ENCODE measurements around the gene CRYBB1.

Gene CRYBB1

DNA sequence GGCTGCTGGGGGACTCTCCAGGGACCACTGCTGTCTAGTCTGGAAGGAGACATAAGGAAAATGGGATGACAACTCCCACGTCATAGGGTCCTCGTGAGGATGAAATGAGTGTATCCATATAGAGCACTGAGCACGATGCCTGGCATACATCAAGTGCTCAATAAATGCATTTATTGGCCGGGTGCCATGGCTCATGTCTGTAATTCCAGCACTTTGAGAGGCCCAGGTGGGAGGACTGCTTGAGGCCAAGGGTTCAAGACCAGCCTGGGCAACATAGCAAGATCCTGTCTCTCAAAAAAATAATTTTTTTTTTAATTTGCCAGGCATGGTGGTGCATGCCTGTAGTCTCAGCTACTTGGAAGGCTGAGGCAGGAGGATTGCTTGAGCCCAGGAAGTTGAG lies 15.7 kb downstream of the CRYBB1 start:
- DNase-seq = no peak

DNA sequence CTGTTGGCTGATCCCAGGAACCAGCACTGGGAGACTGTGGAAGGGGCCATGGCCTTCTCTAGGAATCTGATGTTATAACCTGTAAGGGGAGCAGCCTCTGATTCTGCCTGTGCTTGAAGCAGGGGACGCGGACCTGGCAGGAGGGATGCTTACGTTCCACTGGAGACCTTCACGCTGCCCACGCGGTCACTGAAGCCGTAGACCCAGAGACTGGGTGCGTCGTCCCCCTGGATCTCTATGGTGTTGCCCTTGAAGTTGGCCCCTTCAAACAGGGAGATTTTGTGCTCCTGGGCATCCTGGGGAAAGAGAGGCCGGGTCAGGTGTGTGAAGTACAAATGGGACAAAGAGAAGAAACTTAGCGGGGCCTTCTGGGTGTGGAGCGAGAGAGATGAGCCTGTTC lies 16.1 kb downstream of the CRYBB1 start:
- DNase-seq = no peak

DNA sequence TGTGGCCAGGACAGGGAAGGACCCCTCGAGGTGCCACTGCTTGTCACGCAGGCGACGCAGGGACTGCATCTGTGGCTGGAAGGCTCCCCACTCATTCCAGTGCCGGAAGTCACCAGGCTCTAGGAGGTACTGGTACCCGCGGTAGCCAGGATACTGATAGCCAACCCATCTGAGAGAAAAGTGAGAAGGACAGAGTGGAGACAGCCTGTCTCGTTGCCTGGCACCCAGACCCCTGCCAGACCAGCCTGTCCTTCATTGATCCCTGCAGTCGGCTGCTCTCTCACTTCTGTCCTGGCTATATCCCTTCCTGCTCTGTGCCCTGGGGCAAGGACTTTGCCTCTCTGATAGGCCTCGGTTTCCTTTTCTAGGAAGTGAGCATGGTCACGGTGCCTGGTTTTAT lies 18.3 kb downstream of the CRYBB1 start:
- DNase-seq = no peak

DNA sequence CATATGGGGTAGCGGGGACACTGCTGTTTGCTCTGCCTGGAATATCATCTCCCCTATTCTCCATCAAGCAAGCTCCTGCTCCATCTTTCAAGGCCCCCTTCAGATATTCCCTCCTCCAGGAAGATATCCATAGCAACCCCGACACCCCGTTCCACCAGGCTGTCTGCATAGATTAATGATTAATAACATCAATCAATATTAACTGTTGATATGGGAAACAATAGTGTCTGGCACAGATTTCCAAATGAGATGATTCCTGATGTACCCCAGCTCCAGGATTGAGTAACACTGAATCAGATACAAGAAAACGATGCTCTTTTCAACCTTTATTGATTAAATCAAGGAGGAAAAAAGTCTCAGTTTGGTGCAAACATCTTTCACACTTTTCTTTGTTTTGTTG lies 20.3 kb downstream of the CRYBB1 start:
- no peak for DNase-seq

DNA sequence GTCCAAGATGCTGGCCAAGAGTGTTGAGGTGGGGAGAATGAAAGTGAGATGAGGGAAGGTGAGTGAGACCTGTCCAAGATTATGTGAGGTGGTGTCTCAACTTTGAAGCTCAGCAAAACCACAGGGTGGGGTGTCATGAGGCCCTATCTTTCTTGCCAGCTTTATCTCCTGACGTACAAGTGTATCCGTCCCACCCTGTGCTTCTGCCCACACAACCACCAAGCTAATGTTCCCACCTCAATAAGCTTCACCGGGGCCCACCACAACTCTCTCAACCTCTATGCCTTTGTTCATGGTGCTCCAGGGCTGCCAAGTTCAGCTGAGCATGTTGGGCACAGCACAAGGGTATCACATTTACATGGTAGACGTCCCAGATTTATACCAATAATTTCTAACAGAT lies 20.8 kb downstream of the CRYBB1 start:
- DNase-seq = peak; percentile 45

DNA sequence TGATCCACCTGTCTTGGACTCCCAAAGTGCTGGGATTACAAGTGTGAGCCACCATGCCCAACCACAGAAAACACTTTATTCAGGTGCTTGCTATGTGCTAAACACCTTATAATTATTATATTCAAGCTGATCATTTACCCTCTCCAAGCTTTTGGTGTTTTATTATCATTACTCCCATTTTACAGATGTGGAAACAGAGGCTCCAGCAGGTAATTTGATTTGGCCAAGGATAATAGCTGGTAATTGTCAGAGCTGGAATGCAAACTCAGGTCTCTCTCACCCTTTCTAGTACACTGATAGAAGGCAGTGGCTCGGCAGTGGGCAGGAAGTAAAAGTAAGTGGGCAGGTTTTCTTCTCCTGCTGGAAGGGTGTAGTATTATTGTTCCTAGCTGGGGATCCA lies 24.1 kb downstream of the CRYBB1 start:
- no peak for DNase-seq

DNA sequence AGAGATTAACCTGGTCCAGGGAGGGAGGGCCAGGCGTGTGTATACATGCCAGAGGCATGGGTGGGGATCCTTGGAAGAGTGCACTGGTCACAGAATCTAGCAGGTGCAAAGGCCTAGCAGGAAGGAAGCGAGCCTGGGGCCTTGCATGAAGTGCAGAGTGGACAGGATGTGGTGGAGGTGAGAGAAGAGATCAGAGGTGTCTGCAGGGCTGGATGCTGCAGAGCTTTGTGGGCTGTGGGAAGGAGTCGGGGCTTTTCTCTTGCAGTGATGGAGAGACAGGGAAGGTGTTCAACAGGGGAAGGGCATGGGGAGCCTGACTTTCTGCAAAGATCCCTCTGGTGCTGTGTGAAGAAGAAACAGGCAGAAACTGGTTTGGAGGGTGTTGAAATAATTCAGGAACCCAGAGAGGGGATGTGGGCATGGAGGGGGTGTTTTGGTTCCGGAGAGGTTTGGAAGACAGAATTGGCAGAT lies 25.4 kb downstream of the CRYBB1 start:
- peak; percentile 68 for DNase-seq

DNA sequence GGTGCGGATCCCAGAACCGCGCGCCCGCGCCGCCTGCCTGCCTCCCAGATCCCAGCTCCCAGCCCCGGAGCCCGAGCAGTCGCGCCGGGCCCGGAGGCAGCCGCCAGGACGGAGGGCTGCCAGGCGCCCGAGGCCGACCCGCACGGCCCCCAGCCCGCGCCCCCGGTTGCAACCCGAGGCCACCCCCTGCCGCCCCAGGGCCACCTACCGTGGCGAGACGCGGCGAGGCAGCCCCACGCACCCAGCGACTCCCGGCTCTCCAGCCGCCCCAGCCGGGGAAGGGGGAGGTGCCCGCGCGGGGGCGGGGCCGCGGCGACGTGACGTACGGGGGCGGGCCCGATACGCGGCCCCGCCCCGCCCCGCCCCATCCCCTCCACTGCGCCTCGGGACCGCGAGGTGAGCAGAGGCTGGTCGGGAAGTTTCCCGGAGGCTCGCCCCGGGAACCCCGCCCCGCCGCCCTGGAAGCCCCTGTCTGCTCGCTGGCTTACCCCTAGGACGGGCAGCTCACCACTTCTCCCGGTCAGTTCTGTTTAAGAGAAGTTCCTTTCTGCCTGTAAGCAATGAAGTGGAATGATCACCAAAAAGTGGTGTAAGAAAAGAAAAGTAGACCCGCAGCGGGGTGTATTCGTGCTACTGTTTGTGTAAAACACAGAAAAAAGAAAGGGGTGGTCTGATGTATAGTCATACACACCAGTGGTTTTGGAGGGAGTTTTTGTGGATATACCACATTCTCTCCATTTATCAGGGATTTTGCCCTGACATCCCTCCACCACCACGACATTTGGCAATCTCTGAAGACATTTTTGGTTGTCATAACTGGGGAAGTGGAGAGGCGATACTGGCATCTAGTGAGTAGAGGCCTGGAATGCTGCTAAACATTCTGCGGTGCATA lies 27.7 kb downstream of the CRYBB1 start, which contains the start of gene TPST2:
TSS of gene TPST2 (minus strand) at position 288 of the 892 bp plus-strand sequence. CDS start 48,502 bp downstream, outside the sequence.
- DNase-seq = peak; percentile 74

DNA sequence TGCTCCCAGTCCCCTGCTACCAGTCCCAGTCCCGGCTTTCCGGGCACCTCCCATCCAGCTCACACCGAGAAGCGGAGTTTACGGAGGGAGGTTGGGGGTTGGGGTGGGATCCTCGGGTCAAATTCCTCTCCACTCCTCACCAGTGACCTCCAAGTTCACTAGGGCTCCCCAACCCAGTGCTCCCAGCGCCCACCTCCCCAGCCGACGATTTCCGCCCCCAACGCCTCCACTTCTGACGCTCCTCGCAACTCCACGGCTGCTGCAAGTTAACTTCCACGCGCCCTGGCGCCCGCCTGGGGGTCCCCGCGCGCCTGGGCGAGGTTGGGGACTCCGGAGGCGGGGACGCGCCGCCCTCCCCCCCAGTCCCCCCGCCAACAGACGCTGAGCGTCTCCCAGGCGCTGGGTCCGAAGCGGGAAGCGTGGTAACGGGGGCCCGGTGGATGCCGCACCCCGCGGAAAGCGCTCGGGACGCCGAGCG lies 28.4 kb downstream of the CRYBB1 start:
- peak; percentile 25 for DNase-seq

DNA sequence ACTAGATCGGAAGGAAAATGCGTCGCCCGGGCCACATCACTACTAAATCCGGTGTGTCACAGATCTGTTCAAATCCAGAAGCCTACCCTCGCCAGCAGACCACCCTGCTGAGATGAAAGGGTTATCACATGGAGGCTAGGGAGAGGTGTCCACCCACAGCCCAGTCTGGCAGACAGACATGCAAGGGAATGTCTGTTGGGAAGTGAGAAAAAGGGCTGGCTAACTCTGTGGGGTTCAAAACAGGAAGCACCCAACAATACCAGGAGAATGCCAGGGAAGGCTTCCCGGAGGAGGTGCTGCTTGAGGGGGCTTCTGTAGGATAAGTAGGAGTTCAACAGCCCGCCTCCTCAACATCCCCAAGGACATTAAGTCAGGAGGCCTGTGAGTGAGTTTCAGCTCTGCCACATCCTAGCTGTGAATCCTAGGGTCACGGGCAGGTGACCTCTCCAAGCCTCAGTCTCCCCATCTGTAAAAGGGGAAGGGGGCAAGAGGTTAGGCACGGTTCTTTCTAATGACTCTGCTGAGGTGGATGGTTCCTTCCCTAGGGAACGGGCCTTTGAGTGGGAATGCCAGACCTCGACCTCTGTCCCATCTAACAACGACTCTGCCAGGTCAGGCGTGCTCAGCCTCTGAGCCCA lies 29.0 kb downstream of the CRYBB1 start:
- DNase-seq = no peak

DNA sequence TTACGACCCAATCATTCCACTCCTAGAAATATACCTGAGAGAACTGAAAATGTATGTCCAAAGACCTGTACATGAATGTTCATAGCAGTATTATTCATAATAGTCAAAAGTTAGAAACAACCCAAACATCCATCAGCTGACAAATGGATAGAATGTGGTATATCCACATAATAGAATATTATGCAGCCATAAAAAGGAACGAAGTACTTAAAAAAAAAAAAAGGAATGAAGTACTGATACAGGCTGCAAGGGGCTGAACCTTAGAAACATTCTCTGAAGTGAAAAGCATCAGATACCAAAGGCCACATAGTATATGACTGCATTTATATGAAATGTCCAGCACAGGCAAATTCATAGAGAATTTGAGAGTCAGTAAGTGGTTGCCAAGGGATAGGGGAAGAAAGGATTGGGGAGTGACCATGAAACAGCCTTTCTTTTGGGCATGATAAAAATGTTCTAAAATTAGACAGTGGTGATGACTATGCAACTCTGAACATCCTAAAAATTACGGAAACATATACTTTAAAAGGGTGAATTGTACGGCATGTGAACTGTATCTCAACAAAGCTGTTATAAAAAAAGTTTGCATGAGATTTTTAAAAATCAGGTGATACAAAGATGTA lies 29.7 kb downstream of the CRYBB1 start:
- no peak for DNase-seq

DNA sequence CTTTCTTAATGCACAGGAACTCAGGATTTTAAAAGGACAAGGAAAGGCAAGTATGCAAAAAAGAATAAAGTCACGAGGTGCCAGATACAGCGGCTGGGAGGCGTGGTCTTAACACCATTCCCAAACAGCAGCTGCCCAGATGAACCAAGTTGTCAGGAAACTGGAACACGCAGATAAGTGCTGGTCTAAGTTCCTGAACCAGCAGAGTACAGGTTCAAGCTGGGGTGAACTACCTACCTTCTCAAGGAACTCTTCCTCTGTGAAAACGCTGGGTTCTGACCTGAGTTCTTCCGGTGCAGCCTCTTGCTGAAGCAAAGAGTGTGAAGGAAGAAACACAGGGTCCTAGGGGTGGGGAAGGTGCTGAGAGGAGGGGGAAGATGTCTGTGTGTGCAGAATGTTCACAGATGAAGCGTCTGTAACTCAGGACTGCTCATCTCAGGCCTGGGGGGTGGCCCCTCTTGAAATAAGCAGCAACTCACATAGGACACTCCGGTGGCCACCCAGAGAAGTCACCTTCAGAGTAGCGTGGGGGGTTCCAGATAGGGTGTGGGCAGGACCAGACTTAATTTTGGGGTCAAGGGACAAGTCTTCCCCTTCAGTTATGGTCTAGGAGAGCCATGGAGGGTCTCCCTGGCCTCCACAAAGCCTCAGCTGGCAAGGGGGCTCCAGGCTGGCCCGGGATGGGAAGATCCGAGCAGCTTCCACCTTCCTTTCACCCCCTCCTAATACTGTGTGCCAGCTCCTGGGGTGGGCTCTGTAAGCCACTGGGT lies 31.1 kb downstream of the CRYBB1 start:
- DNase-seq = peak; percentile 39

DNA sequence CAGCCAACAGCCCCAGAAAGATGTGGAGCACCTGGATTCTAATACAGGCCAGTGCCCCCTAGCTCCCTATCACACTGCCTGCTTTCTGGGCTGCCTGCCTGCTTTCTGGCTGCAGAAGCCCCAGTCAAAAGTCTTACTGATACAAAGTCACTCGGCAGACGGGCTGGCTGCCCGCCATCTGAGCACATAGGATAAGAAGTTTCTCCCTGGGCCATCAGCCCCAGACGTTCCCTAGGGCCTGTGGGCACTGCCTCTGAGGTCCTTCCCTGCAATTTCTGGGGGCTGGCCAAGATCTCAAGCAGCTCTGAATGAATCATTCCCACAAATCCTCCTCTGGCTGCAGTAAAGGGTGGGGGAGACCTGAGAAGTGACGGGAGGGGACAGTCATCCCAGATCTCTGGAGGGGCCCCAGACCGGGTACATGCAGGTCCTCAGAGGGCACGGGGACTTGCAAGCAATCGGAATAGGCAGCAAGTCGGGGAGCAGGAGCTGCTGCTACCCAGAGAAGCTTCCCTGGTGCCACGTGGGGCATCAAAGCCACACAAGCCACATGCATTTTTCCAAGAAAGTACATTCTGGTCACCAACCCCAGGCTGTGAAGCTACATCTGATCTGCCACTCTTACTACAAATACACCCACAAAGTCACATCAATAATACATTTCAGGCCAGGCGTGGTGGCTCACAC lies 32.6 kb downstream of the CRYBB1 start:
- no peak for DNase-seq

DNA sequence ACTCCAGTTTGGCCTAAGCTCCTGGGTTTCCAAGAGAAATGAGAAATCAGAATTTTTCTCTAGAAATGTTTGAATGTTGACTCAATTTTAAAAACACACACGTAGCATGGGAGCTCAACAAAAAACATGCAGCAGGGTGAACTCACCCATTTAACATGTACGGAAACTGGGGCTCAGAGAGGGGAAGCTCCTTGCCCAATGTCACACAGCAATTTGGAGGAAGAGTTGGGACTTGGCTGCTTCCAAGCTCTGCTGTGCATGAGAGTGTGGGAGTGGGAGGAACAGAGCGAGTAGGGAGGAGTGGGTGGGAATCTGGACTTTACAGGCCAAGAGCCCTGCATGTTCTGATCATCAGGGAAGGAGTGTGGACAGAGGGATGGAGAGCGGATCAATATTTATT lies 33.8 kb downstream of the CRYBB1 start:
- DNase-seq = no peak

DNA sequence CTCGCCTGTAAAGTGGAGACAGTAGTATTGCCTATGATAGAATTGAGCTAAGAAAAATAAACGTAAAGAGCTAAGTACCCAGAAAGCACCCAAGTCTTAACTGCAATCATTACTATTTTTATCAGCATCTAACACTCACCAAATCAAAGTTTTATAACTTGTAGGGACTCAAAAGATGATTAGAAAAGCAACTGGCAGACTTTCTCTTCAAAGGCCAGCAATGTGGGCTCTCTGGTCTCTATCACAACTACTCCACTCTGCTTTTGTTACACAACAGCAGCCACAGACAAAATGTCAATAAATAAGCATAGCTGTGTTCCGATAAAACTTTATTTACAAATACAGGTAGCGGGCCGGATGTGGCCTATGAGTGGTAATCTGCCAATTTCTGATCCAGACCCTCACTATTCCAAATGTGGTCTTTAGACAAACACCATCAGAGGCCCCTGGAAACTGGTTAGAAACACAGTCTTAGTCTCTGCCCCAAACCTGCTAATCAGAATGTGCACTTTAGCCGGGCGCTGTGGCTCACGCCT lies 36.1 kb downstream of the CRYBB1 start:
- no peak for DNase-seq

DNA sequence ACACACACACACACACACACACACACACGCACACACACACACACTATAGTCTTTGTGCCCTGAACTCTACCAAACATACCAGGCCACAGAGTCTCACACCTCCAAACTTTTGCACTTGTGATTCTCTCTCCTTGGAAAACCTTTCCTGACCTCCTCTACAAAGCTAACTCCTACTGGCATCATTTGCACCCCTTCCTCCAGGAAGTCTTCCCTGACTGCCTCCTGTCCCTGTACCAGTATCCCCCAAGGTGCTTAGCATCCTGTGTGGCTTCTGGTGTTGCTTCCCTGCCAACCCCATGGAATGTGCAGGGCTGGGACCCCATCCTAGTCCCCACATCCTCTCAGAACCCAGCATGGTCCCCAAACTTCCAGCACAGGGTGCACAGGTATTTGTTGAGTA lies 36.8 kb downstream of the CRYBB1 start:
- DNase-seq = no peak

DNA sequence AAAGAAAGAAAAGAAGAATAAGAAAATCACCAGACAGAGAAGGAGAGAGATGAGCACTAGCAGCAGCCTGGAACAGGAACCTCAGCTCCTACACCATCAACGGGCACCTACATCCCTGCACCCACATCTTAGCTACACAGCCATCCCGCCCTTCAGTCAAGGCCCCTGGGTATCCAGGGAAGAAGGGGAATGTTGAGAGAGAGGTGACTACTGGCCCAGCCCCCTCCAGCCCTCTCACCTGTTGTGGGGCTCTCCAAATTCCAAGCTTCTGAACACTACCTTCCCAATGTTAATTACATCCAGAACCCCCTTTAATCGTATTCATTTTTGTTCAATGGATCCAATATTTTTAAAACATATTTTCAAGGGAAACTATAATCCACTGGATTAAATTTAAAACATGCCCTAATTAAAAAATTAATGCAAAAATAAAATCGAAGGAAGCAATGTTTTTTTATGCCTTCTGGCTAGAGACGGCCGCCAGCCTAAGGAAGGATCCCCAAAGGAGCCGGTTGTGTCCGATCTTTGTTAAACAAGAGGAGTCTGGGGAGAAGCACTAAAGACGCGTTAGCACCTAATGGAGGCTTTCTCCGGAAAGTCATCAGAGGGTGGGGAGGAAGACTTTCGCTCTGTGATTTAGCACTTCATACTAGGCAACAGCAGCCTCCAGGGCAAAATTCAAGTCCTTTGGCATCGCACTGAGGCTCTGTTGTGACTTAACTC lies 37.4 kb downstream of the CRYBB1 start:
- no peak for DNase-seq

DNA sequence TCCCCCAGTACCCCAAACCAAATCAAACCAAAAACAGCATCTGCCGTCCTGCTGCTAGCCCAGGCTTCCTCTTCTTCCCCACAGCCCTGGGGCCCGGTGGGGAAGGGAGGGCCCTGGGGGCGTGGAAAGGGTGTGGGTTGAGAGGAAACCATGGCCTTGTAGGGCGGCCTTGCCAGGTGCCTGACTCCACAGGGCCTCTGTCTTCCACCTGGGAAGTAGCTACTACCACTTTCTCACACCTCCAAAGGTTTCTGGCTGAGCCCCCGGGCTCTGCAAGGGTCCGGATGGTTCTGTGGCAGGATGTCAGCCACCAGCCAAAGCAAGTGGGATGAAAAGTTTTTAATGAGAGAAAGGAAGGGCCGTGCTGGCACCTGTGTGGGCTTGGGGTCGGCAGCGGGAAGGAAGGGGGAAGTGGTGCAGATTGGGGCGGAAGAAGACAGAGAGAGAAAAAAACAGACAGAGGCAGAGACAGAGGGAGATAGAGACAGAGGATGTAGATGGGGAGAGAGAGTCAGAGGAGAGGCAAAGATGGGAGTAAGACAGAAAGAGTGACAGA lies 38.4 kb downstream of the CRYBB1 start:
- peak; percentile 59 for DNase-seq

DNA sequence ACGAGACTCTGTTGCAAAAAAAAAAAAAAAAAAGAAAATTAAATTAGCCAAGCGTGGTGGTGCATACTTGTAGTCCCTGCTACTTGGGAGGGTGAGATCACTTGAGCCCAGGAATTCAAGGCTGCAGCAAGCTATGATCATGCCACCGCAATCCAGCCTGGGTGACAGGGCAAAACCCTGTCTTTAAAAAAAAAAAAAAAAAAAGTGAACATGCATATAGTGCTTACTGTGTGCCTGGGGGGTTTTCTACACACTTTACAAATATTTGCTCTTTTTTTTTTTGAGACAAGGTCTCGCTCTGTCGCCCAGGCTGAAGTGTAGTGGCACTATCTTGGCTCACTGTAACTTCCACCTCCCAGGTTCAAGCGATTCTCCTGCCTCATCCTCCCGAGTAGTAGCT lies 40.7 kb downstream of the CRYBB1 start:
- DNase-seq = no peak

DNA sequence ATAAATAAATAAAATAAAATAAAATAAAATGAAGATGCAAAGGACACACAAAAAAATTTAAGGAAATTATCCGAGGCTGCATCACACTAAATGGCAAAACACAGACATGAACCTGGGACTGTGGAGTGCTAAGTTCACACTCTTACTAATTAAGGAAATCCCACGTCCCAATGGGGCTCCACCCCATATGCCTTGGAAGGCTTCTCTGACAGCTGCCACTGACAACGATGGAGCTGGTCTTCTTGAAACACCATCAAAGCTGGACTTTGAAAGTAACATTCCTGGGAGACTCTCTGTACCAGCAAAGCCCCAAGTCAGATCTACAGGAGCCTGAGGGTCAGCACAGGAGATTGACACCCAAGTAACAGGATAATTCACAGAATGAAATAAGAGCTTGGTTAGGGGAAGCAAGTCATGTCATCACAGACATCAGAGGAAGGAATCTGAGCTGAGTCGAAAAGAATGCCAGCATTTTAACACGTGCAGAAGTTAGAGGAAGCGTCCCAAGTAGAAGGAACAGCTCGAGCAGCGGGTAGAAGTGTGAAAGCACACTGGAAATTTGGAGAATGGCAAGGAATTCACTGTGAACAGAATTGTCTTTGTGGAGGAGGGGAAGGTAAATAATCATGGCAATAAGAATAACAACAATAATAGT lies 41.7 kb downstream of the CRYBB1 start:
- DNase-seq = no peak

Measured in activated gamma-delta T cell treated with Interleukin-2 at 50 U/mL for 16 hours (primary cell).